ENCODE measurements around the gene SYAP1.
"Not testable (repeated sequence)": the region's sequence is repeated elsewhere in the genome, so short reads cannot be mapped to it uniquely, and the experiment has no call there.

Gene SYAP1

GRCh38 chrX:16784440-16784839 is 65.0 kb downstream of the SYAP1 start:
- not testable (repeated sequence) for DNase-seq

DNA sequence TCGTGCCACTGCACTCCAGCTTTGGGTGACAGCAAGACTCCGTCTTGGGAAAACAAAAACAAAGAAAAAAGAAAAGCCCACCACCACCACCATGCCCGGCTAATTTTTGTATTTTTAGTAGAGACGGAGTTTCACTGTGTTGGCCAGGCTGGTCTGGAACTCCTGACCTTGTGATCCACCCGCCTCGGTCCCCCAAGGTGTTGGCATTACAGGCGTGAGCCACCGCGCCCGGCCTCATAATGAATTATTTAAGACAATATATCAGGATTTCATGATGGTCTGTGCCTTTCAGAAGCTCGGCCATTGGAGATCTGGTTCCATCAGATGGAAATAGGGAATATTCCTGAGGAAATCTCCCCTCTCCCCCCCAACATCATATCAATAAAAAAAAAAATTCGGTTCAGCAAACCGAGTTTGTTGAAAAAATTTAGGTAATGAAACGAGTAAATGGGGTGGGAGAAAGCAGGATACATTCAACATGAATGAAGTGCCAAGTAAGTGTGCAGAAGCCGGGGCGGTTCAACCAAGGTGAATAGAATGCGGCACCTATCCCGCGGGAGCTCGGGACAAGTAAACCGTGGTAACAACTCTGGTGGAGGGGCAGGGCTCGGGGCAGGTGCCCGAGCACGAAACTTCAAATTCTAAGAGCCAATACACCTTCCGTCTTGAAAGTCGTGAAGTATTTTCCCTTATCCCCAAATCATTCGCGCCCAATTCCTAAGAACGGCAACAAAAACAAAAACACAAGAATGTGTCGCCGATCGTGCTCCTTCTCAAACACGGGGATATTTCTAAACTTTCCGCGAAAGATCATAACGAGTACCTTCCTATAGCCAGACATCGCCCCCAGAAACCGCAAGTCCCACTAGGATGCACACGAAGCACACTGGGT is 66.1 kb downstream of the SYAP1 start:
- peak; percentile 30 for DNase-seq

DNA sequence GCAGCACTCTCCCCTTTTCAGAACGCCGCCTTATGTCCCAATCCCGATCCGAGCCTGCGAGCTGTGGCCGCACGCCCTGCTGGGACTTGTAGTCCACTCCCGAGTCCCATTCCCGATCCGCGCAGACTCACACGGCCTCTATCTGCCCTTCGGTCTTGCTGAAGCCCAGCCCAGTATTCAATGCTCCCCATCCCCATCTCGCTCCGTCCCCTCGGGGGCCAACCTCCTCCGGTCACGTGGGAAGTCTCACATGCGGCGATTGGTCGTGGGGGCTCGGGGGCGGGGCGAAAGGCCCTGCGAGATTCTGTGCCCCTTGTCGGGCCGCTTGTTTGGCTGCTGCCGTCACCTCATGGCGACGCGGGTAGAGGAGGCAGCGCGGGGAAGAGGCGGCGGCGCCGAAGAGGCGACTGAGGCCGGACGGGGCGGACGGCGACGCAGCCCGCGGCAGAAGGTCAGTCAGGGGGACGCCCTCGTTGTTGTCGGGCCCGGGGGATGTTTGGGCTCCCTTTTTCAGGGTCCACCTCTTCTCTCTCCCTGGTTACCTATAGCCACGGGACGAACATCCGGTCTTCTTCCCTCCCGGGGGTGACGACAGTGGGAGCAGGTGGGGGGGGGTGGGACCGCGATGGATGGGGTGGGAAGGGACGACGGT is 66.9 kb downstream of the SYAP1 start, which contains the start of gene TXLNG:
Gene TXLNG, plus strand, starts transcription at position 328 of the 652 bp plus-strand sequence. Its CDS starts 22 bp downstream, at position 350.
- peak; percentile 98 for DNase-seq

GRCh38 chrX:16786791-16787735 is 67.7 kb downstream of the SYAP1 start:
- peak; percentile 53 for DNase-seq

DNA sequence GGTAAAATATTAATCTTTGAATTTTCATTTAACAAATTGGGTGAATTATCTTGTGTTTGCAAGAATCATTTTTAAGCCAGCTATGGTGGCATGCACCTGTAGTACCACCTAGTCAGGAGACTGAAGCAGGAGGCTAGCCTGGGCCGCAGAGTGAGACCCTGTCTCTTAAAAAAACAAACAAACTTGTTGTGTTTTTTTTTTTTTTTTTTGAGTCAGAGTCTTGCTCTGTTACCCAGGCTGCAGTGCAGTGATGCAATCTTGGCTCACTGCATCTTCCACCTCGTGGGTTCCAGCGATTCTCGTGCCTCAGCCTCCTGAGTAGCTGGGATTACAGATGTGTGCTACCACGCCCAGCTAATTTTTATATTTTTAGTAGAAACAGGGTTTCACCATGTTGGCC is 69.1 kb downstream of the SYAP1 start:
- DNase-seq: no peak

DNA sequence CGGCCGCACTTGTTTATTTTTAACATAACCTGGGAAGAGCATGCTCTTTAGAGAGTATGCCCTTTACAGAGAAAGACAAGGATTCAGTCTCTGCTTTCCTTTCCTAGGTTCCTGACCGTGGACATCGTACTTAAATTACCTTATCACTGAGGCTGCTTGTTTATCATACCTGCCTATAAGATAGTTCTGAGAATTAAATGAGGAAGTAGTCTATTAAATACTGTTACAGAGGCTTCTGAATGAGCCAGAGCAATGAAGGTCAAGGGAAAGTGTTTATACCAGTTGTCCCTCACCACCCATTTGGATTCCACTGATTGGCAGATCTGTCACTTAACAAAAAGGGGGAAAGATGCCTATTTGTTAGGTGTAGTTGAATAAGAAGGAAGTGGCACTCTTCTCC is 76.9 kb downstream of the SYAP1 start:
- DNase-seq: no peak

DNA sequence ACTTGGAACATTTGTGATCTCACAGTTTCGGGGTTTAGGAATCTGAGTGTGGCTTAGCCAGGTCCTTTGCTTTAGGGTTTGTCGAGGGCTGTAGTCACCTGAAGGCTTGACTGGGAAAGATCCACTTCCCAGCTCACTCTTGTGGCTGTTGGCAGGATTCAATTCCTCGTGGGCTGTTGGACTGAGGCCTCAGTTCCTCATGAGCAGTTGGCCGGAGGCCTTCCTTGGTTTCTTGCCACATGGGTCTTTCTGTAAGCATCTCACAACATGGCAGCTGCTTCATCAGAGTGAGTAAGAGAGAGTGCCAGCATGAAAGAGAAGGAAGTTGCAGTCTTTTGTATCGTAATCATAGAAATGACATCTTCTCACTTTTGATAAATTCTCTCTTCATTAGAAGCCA is 77.9 kb downstream of the SYAP1 start:
- DNase-seq: no peak

GRCh38 chrX:16797841-16798240 is 78.4 kb downstream of the SYAP1 start:
- no peak for DNase-seq

GRCh38 chrX:16804923-16805464 is 85.6 kb downstream of the SYAP1 start:
- DNase-seq: no peak

DNA sequence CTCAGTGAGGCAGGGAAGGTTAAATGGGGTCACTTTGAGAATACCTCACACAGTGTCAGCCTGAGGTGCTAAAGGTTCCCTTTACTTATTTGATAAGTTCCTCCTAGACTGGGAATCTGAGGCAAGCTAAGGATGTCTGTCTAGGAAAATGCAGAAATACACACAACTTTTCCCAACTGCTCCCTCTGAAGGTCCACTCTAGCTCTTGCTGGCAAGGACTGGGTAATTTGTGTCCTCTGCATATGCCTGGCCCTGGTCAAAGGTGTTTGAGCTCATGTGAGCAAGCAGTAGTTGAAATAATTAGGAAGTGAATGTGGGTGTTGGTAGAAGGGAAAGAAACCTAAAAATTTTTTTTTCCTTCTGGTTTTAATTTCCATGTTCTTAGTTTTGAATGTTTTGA is 88.1 kb downstream of the SYAP1 start:
- no peak for DNase-seq

DNA sequence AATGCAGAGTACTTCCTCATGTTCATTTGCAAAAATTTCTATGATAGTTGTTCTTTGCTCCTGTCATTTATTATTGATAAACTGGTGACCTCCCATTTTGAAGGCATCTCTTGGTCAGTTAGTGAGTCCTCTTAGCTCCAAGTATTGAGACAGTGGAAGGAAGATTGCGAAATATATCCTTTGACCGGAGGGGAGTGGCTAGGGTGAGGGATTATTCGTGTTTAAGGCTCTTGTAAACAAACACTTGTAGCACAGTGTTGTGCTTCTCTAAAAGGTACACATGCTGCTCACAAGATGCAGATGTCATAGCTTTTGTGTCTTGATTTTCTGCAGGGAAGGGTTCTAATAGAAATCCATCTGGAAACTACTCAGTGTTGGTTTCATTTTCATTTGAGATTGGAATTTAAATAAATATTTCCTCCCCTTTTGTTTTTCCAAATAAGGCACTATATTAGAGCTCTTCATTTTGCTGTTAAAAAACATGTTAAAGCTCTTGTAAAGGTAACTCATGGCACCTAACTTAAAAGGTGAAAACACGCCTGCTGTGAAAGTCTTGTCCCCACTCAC is 88.6 kb downstream of the SYAP1 start:
- DNase-seq: no peak

DNA sequence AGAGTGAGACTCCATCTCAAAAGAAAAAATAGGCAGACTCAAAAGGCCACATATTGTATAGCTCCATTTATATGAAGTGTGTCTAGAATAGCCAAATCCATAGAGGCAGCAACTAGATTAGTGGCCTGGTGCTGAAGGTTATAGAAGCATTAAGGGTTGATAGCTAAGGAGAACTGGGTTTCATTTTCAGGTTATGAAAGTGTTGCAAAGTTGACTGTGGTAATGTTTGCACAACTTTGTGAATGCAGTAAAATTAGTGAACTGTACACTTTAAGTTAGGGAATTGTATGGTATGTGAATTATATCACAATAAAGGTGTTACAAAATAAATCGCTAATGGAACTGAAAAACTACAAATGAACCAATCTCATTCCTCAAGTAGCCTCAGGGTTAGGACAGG is 95.2 kb downstream of the SYAP1 start:
- no peak for DNase-seq
